HAP-1 (cell line): ENCODE data around the gene DOCK4.

Experiments used
- DNase-seq, 2 experiments: peaks; one replicate each; pipeline ENCODE4 v3.0.0-alpha.2; 2016 to 2020; ENCODE audit warnings: low spot score in 2 of 2
- H3K27me3 ChIP-seq: fragments of 250-450 bp; sonication (Bioruptor Pico); 2 replicates; pipeline ENCODE4 v1.5.1; 2020; ENCODE audit warnings: low read depth, mild to moderate bottlenecking, moderate library complexity
- H3K36me3 ChIP-seq: fragments of 250-450 bp; sonication (Bioruptor Pico); replicated peaks from 2 replicates; pipeline ENCODE4 v1.5.1; 2020; ENCODE audit warnings: mild to moderate bottlenecking
- H3K4me1 ChIP-seq: fragments of 250-450 bp; sonication (Bioruptor Pico); 2 replicates; pipeline ENCODE4 v1.5.1; 2020; ENCODE audit warnings: mild to moderate bottlenecking
- H3K4me3 ChIP-seq: fragments of 250-450 bp; sonication (Bioruptor Pico); 2 replicates; pipeline ENCODE4 v1.5.1; 2020; ENCODE audit warnings: mild to moderate bottlenecking, moderate library complexity
- H3K9me3 ChIP-seq: fragments of 250-450 bp; sonication (Bioruptor Pico); 2 replicates; pipeline ENCODE4 v1.5.1; 2020; ENCODE audit warnings: mild to moderate bottlenecking, moderate library complexity
- in situ Hi-C: fragments of 300-500 bp; cut with MboI; formaldehyde crosslinking; loops from 3 replicates; pipeline ENCODE4 v1.14.3; 2020; ENCODE audit warnings: low sequenced_read_pairs, inconsistent platforms, mixed read lengths

Gene DOCK4

DNA sequence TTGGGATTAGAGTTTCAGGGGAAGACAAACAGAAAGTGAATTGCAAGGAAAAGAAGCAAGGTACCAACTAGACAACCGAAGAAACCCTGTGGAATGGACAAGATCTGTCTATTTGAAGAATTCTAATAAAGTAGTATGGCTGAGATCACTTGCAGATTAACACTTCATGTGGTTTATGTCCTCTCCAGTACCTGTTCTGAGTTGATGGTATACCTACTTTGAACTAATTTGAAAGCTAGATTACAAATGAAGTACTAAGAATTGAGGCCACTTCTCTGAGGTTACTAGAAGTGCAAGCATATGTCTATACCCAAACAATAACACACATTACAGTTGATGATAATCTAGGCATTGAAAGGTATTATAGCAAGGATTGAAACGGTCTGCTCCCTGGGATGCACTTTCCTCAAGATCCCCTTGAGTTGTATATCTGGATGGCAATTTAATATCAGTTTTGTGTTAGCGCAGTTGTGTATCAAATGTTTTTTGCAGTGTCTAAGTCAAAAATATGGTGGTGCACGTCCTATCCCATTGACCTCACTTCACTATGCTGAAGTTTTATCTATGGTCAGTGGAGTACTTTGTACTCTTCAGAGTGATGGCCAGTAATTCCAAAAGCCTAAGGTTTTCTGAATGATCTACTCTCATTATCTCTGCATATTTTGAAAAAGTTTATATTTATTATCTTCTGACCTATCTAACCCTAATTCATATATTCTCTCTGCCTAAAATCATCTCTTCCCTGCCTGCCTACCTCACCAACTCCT lies 26.2 kb upstream of the DOCK4 start:
- no peaks in the 10 kb centered on the region for H3K27me3 ChIP-seq
- no peak for DNase-seq
- no peaks in the 10 kb centered on the region for H3K4me1 ChIP-seq
- H3K9me3 ChIP-seq = no peaks in the 10 kb centered on the region
- H3K4me3 ChIP-seq = no peak overlapping the region
- in situ Hi-C loops = no loop called here
- no peaks in the 10 kb centered on the region for H3K36me3 ChIP-seq

DNA sequence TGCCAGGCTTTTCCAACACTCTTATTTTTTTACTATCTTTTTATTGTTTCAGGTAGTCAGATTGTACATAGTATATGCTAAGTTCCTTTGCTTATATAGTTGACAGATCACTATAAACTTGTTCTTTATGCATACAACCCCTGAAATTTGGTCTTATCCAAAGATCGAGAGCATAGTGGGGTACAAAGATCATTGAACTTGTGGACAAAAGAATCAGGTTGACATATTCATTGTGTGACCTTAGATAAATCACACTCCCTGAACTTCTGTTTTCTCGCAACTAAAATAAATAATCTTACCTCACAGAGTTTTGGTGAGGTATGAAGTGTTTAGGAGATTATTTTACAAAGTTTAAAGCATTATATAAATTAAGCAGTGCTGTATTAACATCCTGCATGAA lies 22.4 kb upstream of the DOCK4 start:
- in situ Hi-C loops = no loop called here
- Histone ChIP-seq H3K4me3 (no peak overlapping the region), H3K36me3 (no peaks in the 10 kb centered on the region), H3K27me3 (no peaks in the 10 kb centered on the region), H3K4me1 (no peaks in the 10 kb centered on the region), H3K9me3 (no peaks in the 10 kb centered on the region)
- no peak for DNase-seq

DNA sequence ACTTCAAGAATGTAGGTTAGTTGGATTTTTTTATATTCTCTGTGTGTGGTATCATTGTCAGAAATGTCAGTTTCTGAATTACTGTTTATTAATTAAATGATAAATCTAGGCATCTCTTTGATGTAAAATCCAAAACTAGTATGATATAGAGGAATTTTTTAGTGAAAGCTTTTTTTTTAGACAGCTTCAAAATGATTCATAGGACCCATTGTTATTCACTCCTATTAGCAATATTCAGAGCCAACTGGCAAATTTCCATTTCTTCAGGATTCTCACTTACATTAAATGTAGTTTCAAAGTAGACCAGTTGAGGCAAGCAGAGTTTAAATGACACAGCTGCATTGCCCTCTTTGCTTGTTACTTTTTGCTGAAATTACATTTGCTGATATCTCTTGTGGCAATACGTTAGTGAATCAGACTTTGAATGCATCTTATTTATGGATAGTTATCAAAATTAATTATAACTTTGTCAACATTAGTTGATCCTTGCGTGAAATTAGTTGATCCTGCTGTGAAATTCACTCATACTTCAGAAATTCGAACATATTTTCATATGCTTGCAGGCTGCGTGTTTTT lies 20.6 kb upstream of the DOCK4 start:
- no peak for DNase-seq
- Histone ChIP-seq H3K4me1 (no peaks in the 10 kb centered on the region), H3K9me3 (no peaks in the 10 kb centered on the region), H3K36me3 (no peaks in the 10 kb centered on the region), H3K27me3 (no peaks in the 10 kb centered on the region), H3K4me3 (no peak overlapping the region)
- in situ Hi-C loops = no loop called here

DNA sequence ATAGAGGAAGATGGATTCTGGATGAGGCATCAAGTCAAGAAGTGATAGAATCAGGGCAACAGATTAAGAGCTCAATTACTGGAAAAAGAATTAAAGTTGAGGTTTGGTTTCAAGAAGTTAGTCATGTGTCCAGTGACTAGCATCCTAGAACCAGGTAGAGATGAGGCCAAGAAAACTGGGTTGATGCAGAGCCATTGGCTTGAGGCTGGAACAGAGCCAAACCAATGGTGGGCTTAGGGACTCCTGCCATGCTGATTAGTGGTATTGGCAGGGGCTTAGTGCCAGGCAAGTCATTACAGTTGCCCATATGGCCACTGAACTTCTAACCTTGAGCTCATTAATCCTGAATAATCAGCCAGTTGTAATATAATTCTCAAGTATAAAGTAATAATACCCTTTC lies 18.8 kb upstream of the DOCK4 start:
- no peaks in the 10 kb centered on the region for H3K27me3 ChIP-seq
- in situ Hi-C loops = no loop called here
- no peak for DNase-seq

DNA sequence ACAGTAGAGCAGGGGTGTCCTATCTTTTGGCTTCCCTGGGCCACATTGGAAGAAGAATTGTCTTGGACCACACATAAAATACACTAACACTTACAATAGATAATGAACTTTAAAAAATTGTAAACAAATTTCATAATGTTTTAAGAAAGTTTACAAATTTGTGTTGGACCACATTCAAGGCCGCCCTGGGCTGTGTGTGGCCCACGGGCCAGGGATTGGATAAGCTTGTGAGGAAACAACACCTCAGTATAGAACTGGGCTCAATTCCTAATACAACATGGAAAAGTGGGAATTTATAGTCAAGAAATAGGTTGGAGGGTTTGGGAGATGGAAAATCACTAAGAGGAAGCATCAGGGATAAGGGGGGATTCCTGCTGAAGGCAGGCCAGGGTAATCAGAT lies 18.0 kb upstream of the DOCK4 start:
- H3K9me3 ChIP-seq = no peaks in the 10 kb centered on the region
- no peaks in the 10 kb centered on the region for H3K4me1 ChIP-seq
- no peak overlapping the region for H3K4me3 ChIP-seq
- H3K27me3 ChIP-seq = no peaks in the 10 kb centered on the region
- H3K36me3 ChIP-seq = no peaks in the 10 kb centered on the region
- DNase-seq = no peak
- in situ Hi-C loops = no loop called here

More for the DNA sequence above, 18.8 kb upstream of the DOCK4 start:
- no peaks in the 10 kb centered on the region for H3K9me3 ChIP-seq
- no peaks in the 10 kb centered on the region for H3K36me3 ChIP-seq
- H3K4me3 ChIP-seq = no peak overlapping the region
- H3K4me1 ChIP-seq = no peaks in the 10 kb centered on the region

DNA sequence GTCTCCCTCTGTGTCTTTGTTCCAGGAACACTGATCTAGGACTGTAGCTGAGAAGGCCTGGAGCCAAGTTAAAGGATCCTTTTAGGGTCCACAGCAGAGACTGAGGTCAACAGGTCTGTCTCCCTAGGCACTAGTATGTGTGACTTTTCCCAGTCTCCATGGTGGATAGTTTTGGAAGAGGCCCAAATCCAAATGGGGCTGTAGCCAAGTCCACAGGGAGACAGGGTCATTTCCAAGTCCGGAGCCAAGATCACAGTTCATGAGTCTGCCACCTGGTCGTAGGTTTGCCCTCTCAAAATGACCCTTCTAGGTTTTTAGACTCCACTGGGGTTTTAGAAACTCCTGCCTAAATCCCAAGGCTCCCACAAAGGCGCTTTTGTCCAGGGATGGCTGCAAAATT lies 17.1 kb upstream of the DOCK4 start:
- no peaks in the 10 kb centered on the region for H3K9me3 ChIP-seq
- DNase-seq = no peak
- in situ Hi-C loops = no loop called here
- H3K4me3 ChIP-seq = no peak overlapping the region
- no peaks in the 10 kb centered on the region for H3K36me3 ChIP-seq
- H3K4me1 ChIP-seq = no peaks in the 10 kb centered on the region
- no peaks in the 10 kb centered on the region for H3K27me3 ChIP-seq

DNA sequence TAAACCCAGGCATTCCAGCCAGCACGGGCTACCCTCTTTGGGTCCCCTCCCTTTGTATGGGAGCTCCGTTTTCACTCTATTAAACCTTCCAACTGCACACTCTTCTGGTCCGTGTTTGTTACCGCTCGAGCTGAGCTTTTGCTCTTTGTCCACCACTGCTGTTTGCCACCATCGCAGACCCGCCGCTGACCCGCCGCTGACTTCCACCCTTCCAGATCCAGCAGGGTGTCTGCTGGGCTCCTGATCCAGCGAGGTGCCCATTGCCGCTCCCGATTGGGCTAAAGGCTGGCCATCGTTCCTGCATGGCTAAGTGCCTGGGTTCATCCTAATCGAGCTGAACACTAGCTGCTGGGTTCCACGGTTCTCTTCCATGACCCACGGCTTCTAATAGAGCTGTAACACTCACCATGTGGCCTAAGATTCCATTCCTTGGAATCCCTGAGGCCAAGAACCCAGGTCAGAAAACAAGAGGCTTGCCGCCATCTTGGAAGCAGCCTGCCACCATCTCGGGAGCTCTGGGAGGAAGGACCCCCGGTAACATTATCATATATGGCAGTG lies 14.8 kb upstream of the DOCK4 start:
- Histone ChIP-seq H3K27me3 (no peaks in the 10 kb centered on the region), H3K9me3 (no peaks in the 10 kb centered on the region), H3K4me3 (no peak overlapping the region), H3K4me1 (peaks cover 7% of the 10 kb centered on the region), H3K36me3 (no peaks in the 10 kb centered on the region)
- no peak for DNase-seq
- in situ Hi-C loops = no loop called here

DNA sequence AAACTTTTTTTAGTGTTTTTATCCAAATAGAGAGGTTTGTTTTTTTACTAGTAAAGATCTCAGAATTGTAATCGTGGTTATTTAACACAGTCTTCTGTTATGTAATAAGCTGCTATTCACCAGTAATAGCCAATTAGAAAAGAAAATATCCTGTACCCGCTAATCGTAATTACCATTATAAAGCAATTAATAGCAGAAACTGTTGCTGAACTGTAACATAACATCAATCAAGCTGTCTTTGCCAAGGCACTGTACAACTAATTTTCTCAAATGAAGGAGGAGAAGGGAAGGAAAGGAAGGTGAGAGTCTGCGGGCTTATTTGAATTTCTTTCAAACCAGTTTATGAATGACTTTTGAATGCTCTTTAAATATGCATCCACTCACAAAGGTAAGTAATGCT lies 9.6 kb upstream of the DOCK4 start:
- DNase-seq = peak in 1 of 2 experiments; percentile 81
- in situ Hi-C loops = no loop called here
- Histone ChIP-seq H3K36me3 (no peaks in the 10 kb centered on the region), H3K9me3 (no peaks in the 10 kb centered on the region), H3K27me3 (no peaks in the 10 kb centered on the region), H3K4me1 (peaks cover 18% of the 10 kb centered on the region), H3K4me3 (no peak overlapping the region)

DNA sequence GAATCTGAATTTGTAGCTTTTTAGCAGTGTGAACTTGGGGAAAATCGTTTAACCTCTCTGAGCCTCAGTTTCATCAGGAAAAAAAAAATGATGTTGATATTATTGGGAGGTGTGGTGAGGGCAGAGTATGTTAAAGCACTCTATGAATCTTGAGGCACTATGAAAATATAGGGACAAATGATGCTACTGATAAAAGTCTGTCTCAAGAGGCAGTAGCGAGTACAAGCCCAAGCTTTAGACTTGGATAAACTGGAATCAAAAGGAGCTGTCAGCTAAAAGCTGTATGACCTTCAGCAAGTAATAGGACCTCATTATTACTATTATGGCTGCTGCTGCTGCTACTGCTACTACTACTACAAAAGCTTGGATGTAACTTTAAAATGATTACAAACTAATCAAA lies 8.7 kb upstream of the DOCK4 start:
- in situ Hi-C loops = no loop called here
- no peaks in the 10 kb centered on the region for H3K36me3 ChIP-seq
- H3K4me1 ChIP-seq = peaks cover 18% of the 10 kb centered on the region
- H3K4me3 ChIP-seq = no peak overlapping the region
- DNase-seq = peak in 1 of 2 experiments; percentile 27
- no peaks in the 10 kb centered on the region for H3K9me3 ChIP-seq
- no peaks in the 10 kb centered on the region for H3K27me3 ChIP-seq

DNA sequence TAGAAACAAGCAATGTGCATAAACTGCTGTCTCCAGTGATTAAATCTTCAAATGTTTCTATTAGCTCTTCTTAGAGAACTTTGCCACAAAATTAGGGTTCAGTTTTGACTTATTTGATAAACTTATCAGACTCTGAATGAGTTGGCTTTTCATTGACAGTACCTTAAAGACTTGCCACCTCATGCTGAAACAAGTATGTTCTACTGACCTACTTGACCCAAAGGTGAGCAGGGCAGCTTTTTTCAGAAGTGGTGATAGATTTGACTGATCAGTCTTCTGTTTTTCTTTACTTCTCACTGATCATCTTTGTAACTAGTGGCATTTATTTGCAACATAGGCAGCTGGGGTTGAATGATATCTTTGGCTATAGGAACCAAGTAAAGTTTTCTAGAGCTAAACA lies 8.1 kb upstream of the DOCK4 start:
- in situ Hi-C loops = no loop called here
- H3K4me3 ChIP-seq = no peak overlapping the region
- no peaks in the 10 kb centered on the region for H3K9me3 ChIP-seq
- peaks cover 18% of the 10 kb centered on the region for H3K4me1 ChIP-seq
- no peaks in the 10 kb centered on the region for H3K27me3 ChIP-seq
- H3K36me3 ChIP-seq = no peaks in the 10 kb centered on the region
- no peak for DNase-seq

DNA sequence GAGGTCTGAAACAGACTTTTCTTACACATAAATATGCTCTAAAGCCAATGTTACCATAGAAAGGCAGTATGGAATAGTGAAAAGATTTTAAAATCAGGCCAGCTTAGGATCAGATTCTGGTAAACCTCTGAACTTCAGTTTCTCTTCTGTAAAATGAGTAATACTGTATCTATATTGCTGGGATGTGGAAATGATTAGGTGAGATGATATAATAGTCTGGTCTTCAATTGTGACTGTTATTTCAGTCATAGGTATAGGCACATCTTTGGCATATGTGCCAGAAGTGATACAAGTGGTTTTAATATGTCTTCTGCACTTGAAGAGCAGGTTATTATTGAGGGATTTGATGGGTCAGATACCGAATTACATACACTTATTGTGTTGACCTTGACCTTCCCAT lies 7.5 kb upstream of the DOCK4 start:
- no peak for DNase-seq
- no peaks in the 10 kb centered on the region for H3K36me3 ChIP-seq
- no peaks in the 10 kb centered on the region for H3K27me3 ChIP-seq
- peaks cover 18% of the 10 kb centered on the region for H3K4me1 ChIP-seq
- H3K9me3 ChIP-seq = no peaks in the 10 kb centered on the region
- in situ Hi-C loops = no loop called here
- H3K4me3 ChIP-seq = no peak overlapping the region

DNA sequence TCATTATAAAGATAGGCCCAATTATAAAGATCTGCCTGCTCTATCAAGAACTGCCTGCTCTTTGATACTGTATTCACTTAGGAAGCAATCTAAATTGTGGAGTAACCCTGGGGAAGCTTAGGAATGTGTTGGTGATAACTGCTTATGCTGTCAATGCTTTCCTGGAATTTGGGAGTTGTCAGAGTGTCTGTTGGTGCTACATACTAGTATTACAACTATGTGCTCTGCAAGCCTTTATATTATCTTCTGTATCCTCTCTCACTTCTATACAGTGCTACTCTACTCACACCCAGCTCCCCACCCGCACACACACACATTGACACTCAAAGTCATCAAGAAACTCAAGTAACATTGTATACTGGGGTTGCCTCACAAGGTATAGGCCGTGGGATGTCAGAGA lies 6.4 kb upstream of the DOCK4 start:
- DNase-seq = no peak
- Histone ChIP-seq H3K36me3 (no peaks in the 10 kb centered on the region), H3K27me3 (no peaks in the 10 kb centered on the region), H3K9me3 (no peaks in the 10 kb centered on the region), H3K4me3 (no peak overlapping the region), H3K4me1 (peaks cover 18% of the 10 kb centered on the region)
- in situ Hi-C loops = no loop called here

DNA sequence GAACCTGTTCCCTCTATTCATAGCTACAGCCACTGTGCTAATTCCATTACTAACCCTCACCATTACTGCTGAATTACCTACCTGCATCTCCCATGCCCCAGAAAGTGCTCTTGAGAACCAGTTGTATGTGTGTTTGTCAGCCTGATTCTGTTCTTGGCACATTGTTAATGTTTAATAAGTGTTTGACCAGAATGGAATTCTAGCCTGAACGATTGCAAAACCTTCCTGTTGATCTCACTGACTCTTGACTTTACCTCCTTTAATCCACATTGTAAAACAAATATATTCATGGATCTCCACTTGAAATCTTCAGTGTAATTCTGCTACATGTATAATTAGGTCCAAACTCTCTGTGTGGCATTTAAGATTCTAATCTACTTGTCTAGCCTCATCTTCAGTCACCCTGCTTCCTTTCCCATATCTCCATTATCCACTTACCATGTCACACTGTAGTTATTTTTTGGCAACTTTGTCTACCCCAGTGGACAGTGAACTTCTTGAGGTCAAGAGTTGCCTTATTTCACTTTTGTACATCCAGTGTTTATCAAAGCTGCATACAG lies 5.2 kb upstream of the DOCK4 start:
- Histone ChIP-seq H3K27me3 (no peaks in the 10 kb centered on the region), H3K36me3 (no peaks in the 10 kb centered on the region), H3K4me3 (no peak overlapping the region), H3K9me3 (no peaks in the 10 kb centered on the region), H3K4me1 (peaks cover 15% of the 10 kb centered on the region)
- DNase-seq = no peak
- in situ Hi-C loops = no loop called here

DNA sequence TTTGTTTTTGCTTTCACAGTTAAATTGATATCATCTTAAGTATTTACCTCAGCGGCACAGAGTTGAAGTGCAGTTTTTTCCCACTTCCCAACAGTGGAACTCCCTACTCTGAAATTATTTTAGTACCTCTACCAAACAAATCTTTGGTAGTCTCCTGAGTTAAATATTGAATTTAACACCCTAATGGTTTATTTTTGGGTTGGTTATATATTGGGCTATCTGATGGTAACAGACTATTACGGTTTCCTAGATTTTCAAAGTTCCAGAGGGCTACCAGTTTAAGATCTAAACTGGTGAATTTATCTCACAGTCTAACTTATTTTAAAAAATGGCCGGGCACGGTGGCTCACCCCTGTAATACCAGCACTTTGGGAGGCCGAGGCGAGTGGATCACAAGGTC lies 1.6 kb upstream of the DOCK4 start:
- H3K9me3 ChIP-seq = no peaks in the 10 kb centered on the region
- no peak for DNase-seq
- 0 out of 2 replicates have a peak, but pooled peaks cover 4% of the 10 kb centered on the region for H3K27me3 ChIP-seq
- H3K4me3 ChIP-seq = peak overlapping the region; percentile 96; the same call in 1 of the 2 replicates
- H3K36me3 ChIP-seq = 0 out of 2 replicates have a peak, but pooled peaks cover 2% of the 10 kb centered on the region
- in situ Hi-C loops = no loop called here
- peaks cover 5% of the 10 kb centered on the region for H3K4me1 ChIP-seq
